Measurements from ENCODE around the gene CHST15.
A peak's percentile ranks its signal among the peaks of the same experiment; 100 is the strongest.

CHST15 gene

DNA sequence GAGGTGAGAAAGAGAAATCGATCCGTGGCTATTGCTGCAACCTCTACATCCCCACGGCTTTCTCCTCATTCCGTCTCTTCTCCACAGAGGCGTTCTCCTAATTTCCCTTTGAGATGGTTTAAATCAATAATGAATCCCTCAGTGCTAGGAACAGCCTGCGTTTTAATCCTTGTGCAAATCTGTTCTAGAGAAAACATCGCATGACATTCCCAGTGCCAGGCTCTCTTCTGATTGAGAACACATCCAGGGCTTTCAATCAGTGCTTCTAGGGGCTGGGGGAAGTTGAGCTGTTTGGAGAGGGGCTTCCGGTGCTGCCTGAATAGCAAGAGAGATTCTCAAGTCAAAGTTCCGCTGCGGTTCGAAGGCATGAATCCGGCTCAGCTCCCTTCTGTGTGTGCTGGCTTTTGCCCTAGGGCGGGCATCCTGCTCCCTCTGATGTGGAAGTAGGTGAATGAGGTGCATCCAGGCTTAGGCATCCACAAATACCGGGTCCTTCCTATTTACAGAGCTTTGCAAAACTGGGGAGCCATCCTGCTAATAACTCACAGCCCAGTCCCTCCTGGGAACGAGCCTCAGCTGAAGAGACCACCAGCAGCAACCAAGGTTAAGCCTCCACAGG lies 62.8 kb downstream of the CHST15 start:
- ATAC-seq (replicated peaks) (no peak), DNase-seq (no peak)
- no peak overlapping the region for H3K27ac Mint-ChIP-seq
- peaks cover 0 to 1% of the 10 kb centered on the region in 2 donors for H3K9me3 Mint-ChIP-seq
- no peaks in the 10 kb centered on the region for H3K27me3 Mint-ChIP-seq
- peaks cover 7 to 21% of the 10 kb centered on the region in 2 donors for H3K36me3 Mint-ChIP-seq
- H3K4me3 Mint-ChIP-seq = no peak overlapping the region
- H3K4me1 Mint-ChIP-seq = peaks cover 18 to 30% of the 10 kb centered on the region in 2 donors

DNA sequence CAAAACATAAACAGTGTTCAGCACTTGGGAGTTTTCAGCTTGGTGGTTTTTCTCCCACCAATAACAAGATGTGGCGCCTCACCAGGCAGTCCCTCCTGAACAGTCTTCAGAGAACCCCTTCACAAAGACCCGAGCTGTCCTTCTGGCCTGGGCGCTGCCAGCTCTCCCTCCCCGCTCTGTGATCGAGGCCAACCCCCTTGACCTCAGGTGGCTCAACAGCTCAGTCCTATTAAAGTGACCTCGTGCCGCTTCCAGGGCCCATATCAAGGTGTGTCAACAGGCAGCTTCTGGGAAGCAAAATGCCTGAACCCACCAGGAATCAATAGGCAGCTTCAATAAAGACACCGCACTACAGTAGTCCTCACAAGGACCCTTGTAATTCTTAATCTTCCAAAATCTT lies 63.3 kb downstream of the CHST15 start:
- peaks cover 17 to 30% of the 10 kb centered on the region in 2 donors for H3K4me1 Mint-ChIP-seq
- peak overlapping the region; percentile 78 for H3K27ac Mint-ChIP-seq
- H3K9me3 Mint-ChIP-seq = no peaks in the 10 kb centered on the region
- H3K27me3 Mint-ChIP-seq = no peaks in the 10 kb centered on the region
- DNase-seq = no peak
- H3K4me3 Mint-ChIP-seq = no peak overlapping the region
- no peak for ATAC-seq (replicated peaks)
- H3K36me3 Mint-ChIP-seq = peaks cover 5 to 20% of the 10 kb centered on the region in 2 donors

DNA sequence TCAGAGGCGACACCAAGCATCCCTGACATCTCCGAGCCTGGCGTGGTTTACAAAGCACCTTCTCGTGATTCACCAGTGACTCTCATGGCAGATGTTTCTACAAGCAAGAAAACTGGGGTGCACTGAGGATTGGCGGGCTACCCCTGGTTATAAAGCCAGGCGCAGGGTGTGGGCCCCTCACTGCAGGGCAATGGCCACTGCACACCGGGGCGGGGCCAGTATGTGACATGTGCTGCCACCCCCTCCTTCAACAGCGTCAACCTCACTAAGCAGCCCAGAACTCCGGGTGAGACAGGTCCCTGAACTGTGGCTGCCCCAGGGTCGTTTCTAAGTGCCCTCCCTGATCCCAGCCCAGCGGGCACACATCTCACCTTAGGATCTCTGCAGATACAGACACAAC lies 63.8 kb downstream of the CHST15 start:
- Mint-ChIP-seq H3K4me1 (peaks cover 17 to 26% of the 10 kb centered on the region in 2 donors), H3K36me3 (peaks cover 5 to 20% of the 10 kb centered on the region in 2 donors), H3K27me3 (no peaks in the 10 kb centered on the region), H3K9me3 (no peaks in the 10 kb centered on the region), H3K27ac (no peak overlapping the region), H3K4me3 (no peak overlapping the region)
- no peak for DNase-seq
- ATAC-seq (replicated peaks) = no peak

- Mint-ChIP-seq H3K27ac (peak overlapping the region; percentile 51), H3K9me3 (no peaks in the 10 kb centered on the region), H3K4me3 (no peak overlapping the region), H3K36me3 (peaks cover 5 to 22% of the 10 kb centered on the region in 2 donors), H3K4me1 (peaks cover 15 to 22% of the 10 kb centered on the region in 2 donors), H3K27me3 (no peaks in the 10 kb centered on the region)
- DNase-seq (no peak), ATAC-seq (replicated peaks) (no peak)
Measured at GRCh38 chr10:124028700-124029480, 64.5 kb downstream of the CHST15 start.

GRCh38 chr10:124027651-124028050 lies 65.7 kb downstream of the CHST15 start:
- Mint-ChIP-seq H3K27me3 (no peaks in the 10 kb centered on the region), H3K4me1 (peaks cover 12 to 16% of the 10 kb centered on the region in 2 donors), H3K36me3 (peaks cover 5 to 21% of the 10 kb centered on the region in 2 donors), H3K4me3 (no peak overlapping the region), H3K9me3 (no peaks in the 10 kb centered on the region), H3K27ac (no peak overlapping the region)
- DNase-seq = no peak
- ATAC-seq (replicated peaks) = no peak

GRCh38 chr10:124027031-124027611 lies 66.3 kb downstream of the CHST15 start:
- Mint-ChIP-seq H3K27me3 (no peaks in the 10 kb centered on the region), H3K9me3 (no peaks in the 10 kb centered on the region), H3K27ac (no peak overlapping the region), H3K4me3 (no peak overlapping the region), H3K36me3 (peaks cover 5 to 22% of the 10 kb centered on the region in 2 donors), H3K4me1 (peaks cover 12 to 16% of the 10 kb centered on the region in 2 donors)
- no peak for ATAC-seq (replicated peaks)
- no peak for DNase-seq

- Mint-ChIP-seq H3K36me3 (peaks cover 5 to 25% of the 10 kb centered on the region in 2 donors), H3K9me3 (no peaks in the 10 kb centered on the region), H3K4me3 (no peak overlapping the region), H3K27ac (no peak overlapping the region), H3K27me3 (no peaks in the 10 kb centered on the region), H3K4me1 (peaks cover 12 to 16% of the 10 kb centered on the region in 2 donors)
- ATAC-seq (replicated peaks) (no peak), DNase-seq (no peak)
Measured at GRCh38 chr10:124026589-124026939, 66.8 kb downstream of the CHST15 start.

DNA sequence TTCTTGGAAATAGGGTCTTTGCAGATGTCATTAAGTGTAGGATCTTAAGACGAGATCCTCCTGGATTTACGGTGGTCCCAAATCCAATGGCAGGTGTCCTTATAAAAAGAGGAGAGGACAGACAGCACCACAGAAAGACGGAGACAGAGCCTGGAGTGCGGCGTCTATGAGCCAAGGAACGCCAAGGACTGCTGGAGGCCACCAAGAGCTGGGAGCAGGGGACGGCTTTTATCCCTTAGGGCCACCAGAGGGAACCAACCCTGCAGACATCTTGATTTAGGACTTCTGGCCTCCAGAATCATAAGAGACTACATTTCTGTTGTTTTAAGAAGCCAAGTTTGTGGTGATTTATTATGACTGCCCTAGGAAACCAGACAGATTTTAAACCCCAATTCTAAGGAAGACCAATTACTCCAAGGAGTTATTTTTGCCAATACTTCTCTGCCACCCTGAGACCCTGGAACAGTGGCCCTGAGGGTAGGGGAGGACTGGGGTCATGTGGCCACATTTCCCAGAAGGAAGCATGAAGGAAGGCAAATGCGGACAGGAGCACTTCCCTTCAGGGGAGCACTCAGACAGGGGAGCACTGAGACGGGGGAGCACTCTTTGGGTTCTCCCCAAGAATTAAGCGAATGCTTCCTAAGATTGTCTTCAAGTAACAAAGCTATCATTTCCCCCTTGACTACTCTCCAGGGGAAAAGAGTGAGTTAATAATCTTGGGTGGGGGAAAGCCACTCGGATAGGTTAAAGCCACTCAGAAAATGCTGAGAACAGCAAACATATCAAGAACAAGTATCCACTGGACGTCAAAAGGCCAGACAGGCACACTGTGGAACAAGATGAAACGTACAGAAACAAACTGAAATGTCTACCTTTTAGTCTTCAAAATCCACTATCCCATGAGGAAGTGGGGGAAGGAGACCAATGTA lies 67.5 kb downstream of the CHST15 start:
- Mint-ChIP-seq H3K27ac (no peak overlapping the region), H3K4me1 (peaks cover 8 to 13% of the 10 kb centered on the region in 2 donors), H3K9me3 (no peaks in the 10 kb centered on the region), H3K4me3 (no peak overlapping the region), H3K27me3 (no peaks in the 10 kb centered on the region), H3K36me3 (peaks cover 5 to 25% of the 10 kb centered on the region in 2 donors)
- no peak for DNase-seq
- peak; percentile 42 to 56 for ATAC-seq (replicated peaks)

DNA sequence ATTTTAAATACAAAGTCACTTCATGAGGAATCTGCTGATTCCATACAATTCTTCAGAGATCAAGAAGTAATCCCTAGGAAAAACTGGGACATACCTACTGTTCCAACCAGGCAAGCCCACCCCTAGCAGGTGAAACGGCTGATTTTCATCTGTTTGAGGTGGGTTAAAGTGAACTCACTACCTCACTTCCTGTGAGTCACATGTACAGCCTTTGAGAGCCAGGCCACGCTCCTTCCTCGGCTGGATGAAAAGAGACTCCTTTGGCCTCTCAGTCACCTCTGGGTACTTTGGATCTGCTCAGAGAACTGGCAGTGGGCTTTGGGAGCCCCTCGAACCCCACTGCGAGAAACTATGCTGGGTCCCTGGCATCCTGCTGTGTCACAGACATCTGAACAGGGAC lies 68.2 kb downstream of the CHST15 start:
- peaks cover 10 to 25% of the 10 kb centered on the region in 2 donors for H3K36me3 Mint-ChIP-seq
- DNase-seq = no peak
- ATAC-seq (replicated peaks) = no peak
- H3K27ac Mint-ChIP-seq = no peak overlapping the region
- H3K4me3 Mint-ChIP-seq = no peak overlapping the region
- H3K4me1 Mint-ChIP-seq = peaks cover 8 to 10% of the 10 kb centered on the region in 2 donors
- no peaks in the 10 kb centered on the region for H3K9me3 Mint-ChIP-seq
- no peaks in the 10 kb centered on the region for H3K27me3 Mint-ChIP-seq

DNA sequence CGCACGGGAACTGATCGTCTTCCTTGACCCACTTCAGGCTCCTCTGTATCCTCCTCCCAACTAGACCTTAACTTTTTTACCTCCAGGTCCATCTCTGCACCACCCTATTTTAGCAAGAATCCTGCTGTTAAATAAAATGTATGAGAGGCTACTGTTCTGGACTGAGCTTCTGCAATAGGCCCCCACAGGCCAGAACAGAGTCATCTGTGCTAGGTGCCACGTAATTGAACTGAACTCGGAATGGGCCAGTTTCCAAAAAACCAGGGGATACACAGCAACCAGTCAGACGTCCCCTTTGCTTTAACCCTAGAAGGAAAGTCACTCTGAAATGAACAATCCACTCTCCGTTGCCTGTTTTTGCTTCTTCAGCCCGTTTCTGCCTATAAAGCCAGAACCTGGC lies 71.3 kb downstream of the CHST15 start:
- no peaks in the 10 kb centered on the region for H3K27me3 Mint-ChIP-seq
- ATAC-seq (replicated peaks) (no peak), DNase-seq (no peak)
- peaks cover 12 to 33% of the 10 kb centered on the region in 2 donors for H3K36me3 Mint-ChIP-seq
- peaks cover 8 to 10% of the 10 kb centered on the region in 2 donors for H3K4me1 Mint-ChIP-seq
- H3K27ac Mint-ChIP-seq = no peak overlapping the region
- no peaks in the 10 kb centered on the region for H3K9me3 Mint-ChIP-seq
- no peak overlapping the region for H3K4me3 Mint-ChIP-seq

GRCh38 chr10:124020981-124021815 lies 72.2 kb downstream of the CHST15 start:
- H3K27me3 Mint-ChIP-seq = no peaks in the 10 kb centered on the region
- DNase-seq = no peak
- peaks cover 5 to 10% of the 10 kb centered on the region in 2 donors for H3K4me1 Mint-ChIP-seq
- H3K27ac Mint-ChIP-seq = no peak overlapping the region
- ATAC-seq (replicated peaks) = no peak
- no peaks in the 10 kb centered on the region for H3K9me3 Mint-ChIP-seq
- peaks cover 12 to 31% of the 10 kb centered on the region in 2 donors for H3K36me3 Mint-ChIP-seq
- no peak overlapping the region for H3K4me3 Mint-ChIP-seq

DNA sequence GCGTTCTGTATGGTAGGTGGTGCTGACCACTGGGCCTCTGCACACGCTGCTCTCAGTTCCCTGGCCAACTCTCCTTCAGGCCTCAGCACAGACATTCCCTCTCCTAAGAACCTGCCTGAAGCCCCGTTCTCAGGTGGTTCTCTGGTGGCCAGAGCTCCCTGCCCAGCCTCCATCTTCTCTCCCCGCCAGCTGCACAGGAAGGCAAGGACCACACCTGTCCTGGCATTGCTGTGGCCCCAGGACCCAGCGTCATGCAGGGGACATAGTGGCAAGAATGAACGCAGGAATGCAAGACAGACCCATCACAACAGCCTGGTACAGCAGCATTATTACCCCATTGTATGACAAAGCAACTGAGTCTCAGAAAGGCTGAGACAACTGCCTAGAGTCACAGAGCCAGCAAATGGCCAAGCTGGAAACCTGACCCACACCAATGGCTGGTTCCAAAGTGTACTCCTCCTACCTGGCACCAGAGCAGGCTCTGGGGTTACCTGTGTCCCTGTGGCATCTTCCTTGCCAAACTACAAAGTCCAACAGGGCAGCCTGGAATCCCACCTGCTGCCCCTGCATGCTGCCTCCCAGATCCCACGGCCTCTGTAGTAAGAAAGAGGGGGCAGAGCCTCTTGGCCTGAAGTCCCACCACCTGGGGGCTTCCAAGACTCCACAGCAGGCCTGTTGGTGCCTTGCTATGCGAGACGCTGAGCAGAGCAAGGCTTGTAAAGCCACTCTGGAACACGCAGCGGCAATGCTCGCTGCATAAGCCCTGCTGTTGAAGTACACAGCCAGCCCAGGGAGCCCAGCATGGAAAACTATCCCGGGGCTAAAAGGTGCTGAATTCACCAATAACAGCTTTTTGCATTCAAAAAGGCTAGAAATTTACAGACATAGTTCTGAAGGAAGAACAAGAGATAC lies 73.3 kb downstream of the CHST15 start:
- Mint-ChIP-seq H3K27ac (peak overlapping the region; percentile 40), H3K27me3 (no peaks in the 10 kb centered on the region), H3K36me3 (peaks cover 15 to 35% of the 10 kb centered on the region in 2 donors), H3K4me3 (no peak overlapping the region), H3K4me1 (peaks cover 0 to 1% of the 10 kb centered on the region in 2 donors), H3K9me3 (no peaks in the 10 kb centered on the region)
- ATAC-seq (replicated peaks) = no peak
- no peak for DNase-seq
